HepG2 (cell line): Measurements from ENCODE around the gene LMAN2. TPM values are rescaled to one million over a fixed set of nuclear protein-coding genes. Genes with fewer than 3 reads are reported as not detected.

Experiments used
- ATAC-seq: fragments of 200-7000 bp; cut with Tn5 transposase; 3 replicates; pipeline ENCODE4 v1.9.1; 2020; ENCODE audit warnings: mild to moderate bottlenecking, moderate library complexity
- BruUV-seq: library from RNA; stranded (reverse); fragments of 400-500 nt; replicated peaks from 2 replicates; lab custom pipeline; 2021; lab: Mats Ljungman, UMichigan
- CTCF ChIA-PET: fragments of 300-600 bp; formaldehyde crosslinking; extraction: SDS; loops from one replicate; lab custom pipeline; 2021; ENCODE audit warnings: low total read pairs, inconsistent platforms, low intra/inter-chr PET ratio; lab: Yijun Ruan, JAX
- POLR2A ChIA-PET: fragments of 350-600 bp; sonication (Branson Sonifier 250); formaldehyde crosslinking; loops from one replicate; lab custom pipeline; 2020; ENCODE audit warnings: antibody characterized with exemption, inconsistent platforms; lab: Yijun Ruan, JAX
- DNase-seq: peaks from one replicate; pipeline ENCODE4 v3.0.0-alpha.2; 2015; ENCODE audit warnings: low spot score
- FAIRE-seq: peaks from 3 replicates; lab custom pipeline; 2011; peaks lifted over from hg19 to GRCh38; lab: Jason Lieb, UNC
- H2AFZ ChIP-seq: one replicate; pipeline ENCODE4 v1.6.1; 2011; ENCODE audit warnings: low read length, inconsistent platforms
- H3K27ac ChIP-seq: fragments of 300-600 bp; 3 replicates; pipeline ENCODE4 v1.8.0; 2011; ENCODE audit warnings: mixed run types, mild to moderate bottlenecking, mixed read lengths, low read length, inconsistent platforms; ENCODE audit not compliant: insufficient read depth; ENCODE audit errors: extremely low read length
- H3K27me3 ChIP-seq, 2 experiments: fragments of 200-600 bp in 1 of 2; 2 replicates in 1 of 2; 3 replicates in 1 of 2; pipeline versions ENCODE4 v1.6.0 to v1.8.0; 2011; ENCODE audit warnings: low read length in 2 of 2, mild to moderate bottlenecking in 2 of 2, moderate library complexity in 2 of 2, inconsistent platforms in 1 of 2; ENCODE audit not compliant: insufficient read depth in 2 of 2, control insufficient read depth in 1 of 2
- H3K36me3 ChIP-seq, 2 experiments: fragments of 200-600 bp in 1 of 2; replicated peaks in 1 of 2; 2 replicates in 1 of 2; 3 replicates in 1 of 2; pipeline versions ENCODE4 v1.5.1 to v1.8.0; 2011; ENCODE audit warnings: low read length in 2 of 2, inconsistent platforms in 1 of 2; ENCODE audit not compliant: insufficient read depth in 2 of 2, control insufficient read depth in 1 of 2
- H3K4me1 ChIP-seq: 2 replicates; pipeline ENCODE4 v1.5.1; 2012; ENCODE audit warnings: low read length, inconsistent platforms; ENCODE audit not compliant: insufficient read depth
- H3K4me2 ChIP-seq: 2 replicates; pipeline ENCODE4 v1.6.0; 2011; ENCODE audit warnings: low read depth, low read length, inconsistent platforms
- H3K4me3 ChIP-seq, 3 experiments: fragments of 200-600 bp in 1 of 3; sonication (generic), shearing (Covaris generic) in 1 of 3; replicated peaks in 1 of 3; 2 replicates each; pipeline ENCODE4 v1.5.1; 2011 to 2016; ENCODE audit warnings: low read length in 3 of 3, inconsistent platforms in 2 of 3, low read depth in 2 of 3, mild to moderate bottlenecking in 2 of 3, control low read depth in 1 of 3, mixed read lengths in 1 of 3; ENCODE audit not compliant: insufficient read depth in 1 of 3
- H3K79me2 ChIP-seq: one replicate; pipeline ENCODE4 v1.6.1; 2011; ENCODE audit warnings: low read length, inconsistent platforms; ENCODE audit not compliant: insufficient read depth
- H3K9ac ChIP-seq: 2 replicates; pipeline ENCODE4 v1.6.0; 2011; ENCODE audit warnings: mild to moderate bottlenecking, low read depth, low read length, inconsistent platforms; ENCODE audit not compliant: insufficient read depth
- H3K9me3 ChIP-seq: 2 replicates; pipeline ENCODE4 v1.5.1; 2012; ENCODE audit warnings: mild to moderate bottlenecking, low read length
- H4K20me1 ChIP-seq: 2 replicates; pipeline ENCODE4 v1.6.0; 2011; ENCODE audit warnings: inconsistent platforms, mild to moderate bottlenecking, low read length, moderate library complexity; ENCODE audit not compliant: insufficient read depth
- ATF6 ChIP-seq: sonication (generic); formaldehyde crosslinking; conservative IDR thresholded peaks from 2 replicates; pipeline ENCODE4 v1.4.0; 2020; ENCODE audit warnings: missing genetic modification reagents
- BCLAF1 ChIP-seq: fragments of 450-650 bp; IDR thresholded peaks from 2 replicates; pipeline ENCODE4 v1.6.1; 2017; ENCODE audit warnings: mild to moderate bottlenecking
- ELF3 ChIP-seq: IDR thresholded peaks from 2 replicates; pipeline ENCODE4 v1.6.1; 2016; ENCODE audit warnings: missing genetic modification reagents, missing compliant biosample characterization
- KLF13 ChIP-seq: sonication (generic); formaldehyde crosslinking; IDR thresholded peaks from 2 replicates; pipeline ENCODE4 v1.4.0; 2020; ENCODE audit warnings: mild to moderate bottlenecking, missing genetic modification reagents
- NCOA5 ChIP-seq: sonication (generic); formaldehyde crosslinking; IDR thresholded peaks from 2 replicates; pipeline ENCODE4 v1.4.0; 2020; ENCODE audit warnings: missing genetic modification reagents
- NFATC3 ChIP-seq: sonication (generic); formaldehyde crosslinking; IDR thresholded peaks from 2 replicates; pipeline ENCODE4 v1.5.1; 2020; ENCODE audit warnings: mild to moderate bottlenecking, missing genetic modification reagents
- NR0B2 ChIP-seq: sonication (generic); formaldehyde crosslinking; IDR thresholded peaks from 2 replicates; pipeline ENCODE4 v1.4.0; 2020; ENCODE audit warnings: mild to moderate bottlenecking, missing genetic modification reagents
- PATZ1 ChIP-seq: sonication (generic); formaldehyde crosslinking; IDR thresholded peaks from 2 replicates; pipeline ENCODE4 v1.4.0; 2020; ENCODE audit warnings: missing genetic modification reagents
- PCBP1 ChIP-seq: fragments of 200-400 bp; formaldehyde crosslinking; IDR thresholded peaks from 2 replicates; pipeline ENCODE4 v1.6.1; 2017; ENCODE audit warnings: mild to moderate bottlenecking, low read depth, low read length, borderline replicate concordance
- RFXAP ChIP-seq: sonication (generic); formaldehyde crosslinking; IDR thresholded peaks from 2 replicates; pipeline ENCODE4 v1.4.0; 2020; ENCODE audit warnings: missing genetic modification reagents, borderline replicate concordance
- WIZ ChIP-seq: sonication (generic); formaldehyde crosslinking; IDR thresholded peaks from 2 replicates; pipeline ENCODE4 v1.5.1; 2020; ENCODE audit warnings: mild to moderate bottlenecking, missing genetic modification reagents
- ZBTB44 ChIP-seq: sonication (generic); formaldehyde crosslinking; IDR thresholded peaks from 2 replicates; pipeline ENCODE4 v1.4.0; 2020; ENCODE audit warnings: missing genetic modification reagents
- ZNF451 ChIP-seq: sonication (generic); formaldehyde crosslinking; IDR thresholded peaks from 2 replicates; pipeline ENCODE4 v1.5.0; 2020; ENCODE audit warnings: mild to moderate bottlenecking, missing genetic modification reagents
- ZNF652 ChIP-seq: IDR thresholded peaks from 2 replicates; pipeline ENCODE4 v1.6.1; 2016; ENCODE audit warnings: low read depth, borderline replicate concordance
- ZNF709 ChIP-seq: sonication (generic); formaldehyde crosslinking; IDR thresholded peaks from 2 replicates; pipeline ENCODE4 v1.5.0; 2020; ENCODE audit warnings: mild to moderate bottlenecking, missing genetic modification reagents
- WGBS: methylation state at CpG from one replicate; pipeline ENCODE4 v1.1.6; 2017; ENCODE audit warnings: low lambda C conversion rate; 5-methylcytosine and 5-hydroxymethylcytosine counted together
- in situ Hi-C: cut with HindIII; loops from 2 replicates; pipeline ENCODE4 v1.10.0; 2017; ENCODE audit warnings: low pct_unique_long_range_greater_than_20kb; ENCODE audit not compliant: extremely low pct_ligation_motif_present
- intact Hi-C: fragments of 100-400 bp; cut with micrococcal nuclease; formaldehyde crosslinking; loops from one replicate; pipeline ENCODE4 v1.10.0; 2022; ENCODE audit not compliant: unreplicated experiment
- polyA plus RNA-seq, 8 experiments: library from polyadenylated mRNA; depleted of rRNA in 3 of 8; stranded (reverse) in 7 of 8; unstranded in 1 of 8; fragments of >200 nt; fragmentation: Illumina TruSeq in 4 of 8; extraction: Trizol in 4 of 8; gene quantifications; 2 replicates each; pipeline versions ENCODE4 v1.2.1 to v1.2.3, GENCODE V29; 2011 to 2016; ENCODE audit warnings: low read depth in 4 of 8, missing spikeins in 1 of 8, mixed read lengths in 1 of 8; ENCODE audit not compliant: insufficient read depth in 1 of 8
- total RNA-seq, 5 experiments: library from RNA; depleted of rRNA; stranded (reverse); fragments of >200 nt; fragmentation: Illumina TruSeq; extraction: Trizol; gene quantifications; 2 replicates each; pipeline ENCODE4 v1.2.3, GENCODE V29; 2016; ENCODE audit warnings: low read depth in 1 of 5

Gene LMAN2
- total and polyA plus RNA-seq, 2 of the 13 experiments (the other 11 are each of a cell fraction or from before 2014, with no cell fraction given) = 191 to 197 TPM

- BruUV-seq = no TSS peak
- Histone ChIP-seq H3K4me1 (0 out of 2 replicates have a peak, but pooled peaks cover under 1% of the 10 kb centered on the region), H3K79me2 (no peaks in the 10 kb centered on the region), H3K27ac (no peak overlapping the region), H3K4me2 (no peak overlapping the region), H2AFZ (no peak overlapping the region), H3K9ac (no peak overlapping the region), H4K20me1 (no peaks in the 10 kb centered on the region), H3K27me3 (peaks cover 3 to 45% of the 10 kb centered on the region in 2 experiments; a peak in 3 of 5 replicates), H3K36me3 (no peaks in the 10 kb centered on the region), H3K4me3 (no peak overlapping the region), H3K9me3 (no peaks in the 10 kb centered on the region)
- CTCF ChIA-PET = no interaction called here
- 93% methylated on average over 3 of the region's 10 CpGs for WGBS
- intact Hi-C loops (no loop called here), in situ Hi-C loops (no loop called here)
- FAIRE-seq (no peak), DNase-seq (no peak), ATAC-seq (no peak)
- POLR2A ChIA-PET = no interaction called here
- no peak for TF ChIP-seq NFATC3
- no peak for TF ChIP-seq KLF13 (CRISPR knock-in tag)
- TF ChIP-seq PCBP1 = no peak
- no peak for TF ChIP-seq ZNF709 (CRISPR knock-in tag)
- no peak for TF ChIP-seq BCLAF1
- no peak for TF ChIP-seq ZNF451 (CRISPR knock-in tag)
- no peak for TF ChIP-seq RFXAP (CRISPR knock-in tag)
- TF ChIP-seq WIZ (CRISPR knock-in tag) = no peak
- no peak for TF ChIP-seq NCOA5 (CRISPR knock-in tag)
- TF ChIP-seq ZNF652 = no peak
- no peak for TF ChIP-seq PATZ1
- no peak for TF ChIP-seq ATF6 (CRISPR knock-in tag)
- TF ChIP-seq ELF3 (CRISPR knock-in tag) = no peak
- TF ChIP-seq ZBTB44 (CRISPR knock-in tag) = no peak
- TF ChIP-seq NR0B2 (CRISPR knock-in tag) = no peak
These were observed 45.3 kb upstream of the LMAN2 start for GRCh38 chr5:177396807-177397206.
